Liver (tissue), 9 donors: ENCODE measurements around the gene INPP5K. TPM values are rescaled to one million over a fixed set of nuclear protein-coding genes. Genes with fewer than 3 reads are reported as not detected.

Experiments used
- DNase-seq: peaks from one replicate; pipeline ENCODE4 v3.0.0-alpha.2; 2017; ENCODE audit warnings: low spot score
- H3K27ac ChIP-seq, 2 donors: one replicate each; pipeline ENCODE4 v1.7.0; 2013; ENCODE audit warnings: inconsistent platforms in 2 of 2, low read length in 2 of 2, control low read depth in 1 of 2, low read depth in 1 of 2, mild to moderate bottlenecking in 1 of 2
- H3K27me3 ChIP-seq, 4 donors: one replicate each; pipeline versions ENCODE4 v1.6.1 to v1.7.0; 2013; ENCODE audit warnings: low read length in 3 of 4, inconsistent platforms in 1 of 4, mild to moderate bottlenecking in 1 of 4, moderate library complexity in 1 of 4; ENCODE audit not compliant: control insufficient read depth in 4 of 4, insufficient read depth in 4 of 4
- H3K36me3 ChIP-seq, 4 donors: one replicate each; pipeline versions ENCODE4 v1.6.1 to v1.7.0; 2013; ENCODE audit warnings: low read length in 3 of 4, mild to moderate bottlenecking in 3 of 4, low read depth in 1 of 4, moderate library complexity in 1 of 4; ENCODE audit not compliant: control insufficient read depth in 4 of 4, insufficient read depth in 3 of 4
- H3K4me1 ChIP-seq, 4 donors: one replicate each; pipeline versions ENCODE4 v1.6.1 to v1.7.0; 2013; ENCODE audit warnings: low read length in 3 of 4, mild to moderate bottlenecking in 3 of 4, moderate library complexity in 1 of 4; ENCODE audit not compliant: control insufficient read depth in 4 of 4, insufficient read depth in 4 of 4
- H3K4me3 ChIP-seq, 3 donors: one replicate each; pipeline versions ENCODE4 v1.6.1 to v1.7.0; 2013; ENCODE audit warnings: low read length in 3 of 3, control low read depth in 1 of 3, low read depth in 1 of 3, mild to moderate bottlenecking in 1 of 3
- H3K9ac ChIP-seq, 2 donors: one replicate each; pipeline ENCODE4 v1.7.0; 2013; ENCODE audit warnings: low read length in 2 of 2, mild to moderate bottlenecking in 2 of 2, moderate library complexity in 2 of 2, control low read depth in 1 of 2, low read depth in 1 of 2
- H3K9me3 ChIP-seq, 4 donors: one replicate each; pipeline versions ENCODE4 v1.6.1 to v1.7.0; 2013; ENCODE audit warnings: low read length in 3 of 4; ENCODE audit not compliant: control insufficient read depth in 4 of 4
- ATF3 ChIP-seq: IDR thresholded peaks from 2 replicates; pipeline ENCODE4 v1.6.1; 2016; ENCODE audit warnings: antibody characterized with exemption
- CTCF ChIP-seq: fragments of 150-350 bp; IDR thresholded peaks from 2 replicates; pipeline ENCODE4 v1.5.1; 2017; ENCODE audit warnings: improper control_type of control experiment, low read depth, low read length; ENCODE audit not compliant: missing input control
- FOXA1 ChIP-seq: IDR thresholded peaks from 2 replicates; pipeline ENCODE4 v1.6.1; 2016; ENCODE audit warnings: antibody characterized with exemption
- FOXA2 ChIP-seq: IDR thresholded peaks from 2 replicates; pipeline ENCODE4 v1.6.1; 2016; ENCODE audit warnings: antibody characterized with exemption
- GABPA ChIP-seq, 2 donors: IDR thresholded peaks in 1 of 2; conservative IDR thresholded peaks in 1 of 2; 2 replicates each; pipeline ENCODE4 v1.6.1; 2016; ENCODE audit warnings: antibody characterized with exemption in 2 of 2, mild to moderate bottlenecking in 1 of 2, moderate library complexity in 1 of 2
- HNF4A ChIP-seq, 2 donors: conservative IDR thresholded peaks; 2 replicates each; pipeline ENCODE4 v1.6.1; 2016; ENCODE audit warnings: antibody characterized with exemption in 2 of 2, mild to moderate bottlenecking in 2 of 2
- HNF4G ChIP-seq: IDR thresholded peaks from 2 replicates; pipeline ENCODE4 v1.6.1; 2016; ENCODE audit warnings: antibody characterized with exemption
- JUND ChIP-seq, 2 donors: IDR thresholded peaks; 2 replicates each; pipeline ENCODE4 v1.6.1; 2016; ENCODE audit warnings: antibody characterized with exemption in 2 of 2
- NR2F2 ChIP-seq: IDR thresholded peaks from 2 replicates; pipeline ENCODE4 v1.6.1; 2016; ENCODE audit warnings: antibody characterized with exemption
- RAD21 ChIP-seq, 2 donors: IDR thresholded peaks; 2 replicates each; pipeline ENCODE4 v1.6.1; 2016; ENCODE audit warnings: antibody characterized with exemption in 2 of 2, mild to moderate bottlenecking in 2 of 2
- REST ChIP-seq: IDR thresholded peaks from 2 replicates; pipeline ENCODE4 v1.6.1; 2016; ENCODE audit warnings: antibody characterized with exemption, mild to moderate bottlenecking
- SP1 ChIP-seq: IDR thresholded peaks from 2 replicates; pipeline ENCODE4 v1.6.1; 2018; ENCODE audit warnings: antibody characterized with exemption, mild to moderate bottlenecking
- TAF1 ChIP-seq: conservative IDR thresholded peaks from 2 replicates; pipeline ENCODE4 v1.6.1; 2016; ENCODE audit warnings: antibody characterized with exemption, mild to moderate bottlenecking
- YY1 ChIP-seq: IDR thresholded peaks from 2 replicates; pipeline ENCODE4 v1.6.1; 2016; ENCODE audit warnings: antibody characterized with exemption, mild to moderate bottlenecking
- ZBTB33 ChIP-seq: IDR thresholded peaks from 2 replicates; pipeline ENCODE4 v1.6.1; 2016; ENCODE audit warnings: antibody characterized with exemption
- WGBS: extraction: QIAGEN DNeasy Blood & Tissue Kit; methylation state at CpG from one replicate; pipeline ENCODE4 v1.1.7; 2013; 5-methylcytosine and 5-hydroxymethylcytosine counted together
- polyA plus RNA-seq, 2 donors: library from polyadenylated mRNA; stranded (reverse) in 1 of 2; unstranded in 1 of 2; fragments of 200-250 nt in 1 of 2; fragments of >200 nt in 1 of 2; fragmentation: Nextera tagmentation in 1 of 2; extraction: Ambion mirVana in 1 of 2; gene quantifications; one replicate each; pipeline versions ENCODE4 v1.2.1 to v1.2.3, GENCODE V29; 2013 to 2015
- total RNA-seq, 2 donors: library from RNA; depleted of rRNA; stranded (reverse); fragments of >200 nt; gene quantifications; one replicate each; pipeline ENCODE4 v1.2.3, GENCODE V29; 2014
- donor health status: healthy.
- donor health status: healthy.
- donor health status: healthy.
- donor health status: healthy.
- donor health status: healthy.

The INPP5K gene
- total and polyA plus RNA-seq, 4 donors: 9.9 to 47.1 (median 15.9) TPM

GRCh38 chr17:1539811-1540210 lies 23.4 kb upstream of the INPP5K start:
- Histone ChIP-seq H3K27me3 (no peaks in the 10 kb centered on the region), H3K4me3 (no peak overlapping the region), H3K9me3 (no peaks in the 10 kb centered on the region), H3K9ac (no peak overlapping the region), H3K27ac (no peak overlapping the region), H3K4me1 (peaks cover 0 to under 1% (median 0%) of the 10 kb centered on the region in 4 donors), H3K36me3 (peaks cover 13 to 52% (median 33%) of the 10 kb centered on the region in 4 donors)
- TF ChIP-seq HNF4A (conservative IDR thresholded peaks at IDR 0.05) (no peak), FOXA2 (no peak), NR2F2 (no peak), REST (no peak), JUND (IDR thresholded peaks at IDR 0.05) (no peak), SP1 (no peak), YY1 (no peak), GABPA (IDR thresholded peaks at IDR 0.05 in 1 of 2, conservative IDR thresholded peaks at IDR 0.05 in 1 of 2) (no peak), TAF1 (no peak), FOXA1 (no peak), ZBTB33 (no peak), CTCF (no peak), ATF3 (no peak), HNF4G (no peak)
- 92% methylated on average over 15 of the region's 15 CpGs for WGBS
- no peak for DNase-seq

GRCh38 chr17:1535737-1536136 lies 19.3 kb upstream of the INPP5K start:
- TF ChIP-seq RAD21 (IDR thresholded peaks at IDR 0.05) (no peak), HNF4G (no peak), NR2F2 (no peak), FOXA1 (no peak)
- peaks cover 10 to 71% (median 48%) of the 10 kb centered on the region in 4 donors for H3K36me3 ChIP-seq
- H3K27ac ChIP-seq: no peak overlapping the region
- H3K9ac ChIP-seq: no peak overlapping the region
- no peaks in the 10 kb centered on the region for H3K27me3 ChIP-seq
- no peak for DNase-seq
- no peaks in the 10 kb centered on the region for H3K4me1 ChIP-seq
- 95% methylated on average over 4 of the region's 4 CpGs for WGBS
- no peaks in the 10 kb centered on the region for H3K9me3 ChIP-seq
- H3K4me3 ChIP-seq: no peak overlapping the region
